HG02610 (cell line): ENCODE measurements around the gene LRRC7.
"Not testable (repeated sequence)": the region's sequence is repeated elsewhere in the genome, so short reads cannot be mapped to it uniquely, and the experiment has no call there.

Source experiments
- ATAC-seq: cut with Tn5 transposase; IDR thresholded peaks from one replicate; pipeline ENCODE4 v1.9.1; 2021; ENCODE audit warnings: mild to moderate bottlenecking, moderate library complexity; ENCODE audit not compliant: unreplicated experiment

The LRRC7 gene

GRCh38 chr1:70033266-70033873, 465.6 kb downstream of the LRRC7 start:
- no peak for ATAC-seq

GRCh38 chr1:70033936-70034335, 466.2 kb downstream of the LRRC7 start:
- ATAC-seq: no peak

GRCh38 chr1:70034403-70034802, 466.7 kb downstream of the LRRC7 start:
- no peak for ATAC-seq

GRCh38 chr1:70038025-70038424, 470.3 kb downstream of the LRRC7 start:
- no peak for ATAC-seq

DNA sequence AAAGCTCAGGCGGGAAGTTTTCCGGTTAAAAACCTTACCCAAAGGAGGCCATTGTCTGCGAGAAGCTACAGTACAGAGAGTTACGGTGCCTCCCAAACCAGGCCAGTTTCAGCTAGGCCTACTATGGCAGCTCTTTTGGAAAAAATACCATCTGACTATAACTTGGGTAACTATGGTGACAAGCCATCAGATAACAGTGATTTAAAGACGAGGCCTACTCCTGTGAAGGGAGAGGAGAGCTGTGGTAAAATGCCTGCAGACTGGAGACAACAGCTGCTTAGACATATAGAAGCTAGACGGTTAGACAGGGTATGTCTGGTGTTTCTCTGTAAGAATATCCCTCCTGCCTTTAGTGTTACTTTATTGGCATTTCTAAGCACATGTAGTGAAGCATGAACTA, 471.8 kb downstream of the LRRC7 start:
- no peak for ATAC-seq

GRCh38 chr1:70041317-70042045, 473.8 kb downstream of the LRRC7 start:
- ATAC-seq: no peak

DNA sequence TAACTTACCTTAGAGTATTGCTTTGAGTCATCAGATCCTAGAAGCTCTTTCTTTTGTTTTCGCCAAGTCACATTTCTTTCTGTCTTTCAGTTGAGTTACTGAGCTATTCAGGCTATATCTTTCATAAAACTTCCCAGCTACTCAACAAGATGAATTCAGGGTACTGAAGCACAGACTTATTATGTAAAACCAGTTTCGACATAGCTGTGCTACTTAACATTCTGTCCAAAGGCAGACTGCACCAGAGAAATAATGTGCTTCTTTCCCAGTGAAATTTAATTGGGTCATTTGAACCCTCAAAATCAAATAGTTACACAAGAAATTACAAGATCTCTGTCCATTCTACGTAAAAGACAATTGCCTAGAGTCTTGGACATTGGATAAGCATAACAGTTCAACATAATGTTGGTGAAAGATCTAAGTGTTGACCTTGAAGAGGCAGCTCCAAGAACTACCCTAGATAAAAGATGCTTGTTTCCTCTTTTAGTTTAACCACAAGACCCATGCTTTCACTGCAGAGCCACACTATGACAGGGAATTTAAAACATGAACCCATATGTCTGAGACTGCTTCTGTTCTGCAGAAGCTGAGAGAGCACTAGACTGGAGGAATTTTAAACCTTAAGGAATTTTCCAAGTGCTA, 474.5 kb downstream of the LRRC7 start:
- ATAC-seq: no peak

DNA sequence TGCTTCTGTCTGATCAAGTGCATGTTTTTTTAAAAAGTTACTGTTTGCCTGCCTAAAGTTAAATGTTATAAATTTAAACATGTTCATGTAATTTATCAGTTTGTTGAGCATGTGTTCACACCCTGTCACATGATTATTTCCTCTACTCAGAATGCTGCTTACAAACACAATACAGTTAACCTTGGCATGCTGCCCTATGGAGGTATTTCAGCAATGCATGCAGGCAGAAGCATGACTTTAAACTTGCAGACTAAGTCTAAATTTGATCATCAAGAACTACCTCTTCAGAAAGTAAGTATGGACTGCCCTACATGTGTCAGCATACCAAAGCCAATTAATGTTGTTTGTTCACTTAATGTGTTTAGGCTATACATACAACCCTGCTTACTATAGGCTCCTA, 476.1 kb downstream of the LRRC7 start:
- no peak for ATAC-seq

DNA sequence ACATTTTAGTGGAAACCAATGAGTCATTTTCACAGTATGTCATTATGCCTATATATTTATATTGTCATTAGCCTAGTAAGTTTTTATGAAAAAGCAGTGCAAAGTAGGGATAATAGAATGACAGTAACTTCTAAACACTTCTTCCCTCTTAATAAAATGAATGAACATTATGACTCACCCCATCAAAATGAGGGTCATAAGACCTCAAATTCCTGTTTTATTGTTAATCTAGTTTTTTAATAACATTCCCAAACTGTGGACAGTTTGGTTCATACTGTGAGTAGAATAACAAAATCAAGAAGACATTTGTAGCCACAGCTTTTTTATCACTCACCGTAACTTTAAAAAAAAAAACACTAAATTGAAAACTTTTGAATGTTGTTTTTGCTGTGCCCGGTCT, 477.1 kb downstream of the LRRC7 start:
- ATAC-seq: no peak

DNA sequence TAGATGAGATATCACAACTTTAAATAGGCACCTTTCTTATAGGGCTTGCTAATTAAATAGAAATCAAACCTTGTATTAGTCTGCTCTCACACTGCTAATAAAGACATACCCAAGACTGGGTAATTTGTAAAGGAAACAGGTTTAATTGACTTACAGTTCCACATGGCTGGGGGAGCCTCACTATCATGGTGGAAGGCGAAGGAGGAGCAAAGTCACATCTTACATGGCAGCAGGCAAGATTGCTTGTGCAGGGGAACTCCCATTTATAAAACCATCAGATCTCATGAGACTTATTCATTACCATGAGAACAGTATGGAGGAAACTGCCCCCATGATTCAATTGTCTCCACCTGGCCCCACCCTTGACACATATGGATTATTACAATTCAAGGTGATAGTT, 477.9 kb downstream of the LRRC7 start:
- ATAC-seq: not testable (repeated sequence)

GRCh38 chr1:70048336-70049094, 480.8 kb downstream of the LRRC7 start:
- ATAC-seq: no peak

DNA sequence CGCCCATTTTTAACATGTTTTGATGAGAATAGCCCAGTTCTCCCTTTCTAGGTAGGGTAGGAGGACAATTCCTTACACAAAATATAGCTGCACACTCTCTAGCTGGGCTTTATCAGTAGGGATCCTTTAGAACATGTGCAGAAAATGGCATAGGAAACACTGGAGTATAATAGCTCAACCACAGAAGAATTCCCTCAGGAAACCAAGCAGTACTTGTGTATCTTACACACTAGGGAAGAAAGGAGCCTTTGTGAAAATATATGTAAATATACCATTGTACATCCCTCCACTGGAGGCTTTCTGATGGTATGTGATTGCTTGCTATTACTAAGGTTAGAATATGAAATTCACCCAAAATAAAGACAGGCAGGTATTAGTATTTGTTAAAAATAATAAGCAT, 484.2 kb downstream of the LRRC7 start:
- no peak for ATAC-seq

DNA sequence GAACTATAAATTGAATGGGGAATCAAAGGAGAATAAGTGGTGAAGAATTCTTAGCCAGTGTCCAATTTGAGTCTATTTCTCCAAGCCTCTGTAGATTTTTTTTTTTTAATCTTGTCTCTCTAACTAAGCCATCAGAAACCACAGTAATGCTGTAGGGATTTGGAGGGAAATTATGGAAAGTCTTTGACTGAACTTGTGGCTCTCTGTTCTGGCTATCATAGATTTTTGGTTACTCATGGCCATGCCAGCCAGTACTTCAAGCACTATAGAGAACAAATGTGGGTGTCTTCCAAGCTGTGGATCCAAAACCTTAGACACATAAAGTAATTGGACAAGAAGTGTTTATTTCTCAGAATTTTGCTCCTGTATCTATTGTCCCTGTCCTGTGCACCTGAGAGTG, 489.8 kb downstream of the LRRC7 start:
- no peak for ATAC-seq

- no peak for ATAC-seq
These were observed 493.5 kb downstream of the LRRC7 start for GRCh38 chr1:70061231-70061630.

DNA sequence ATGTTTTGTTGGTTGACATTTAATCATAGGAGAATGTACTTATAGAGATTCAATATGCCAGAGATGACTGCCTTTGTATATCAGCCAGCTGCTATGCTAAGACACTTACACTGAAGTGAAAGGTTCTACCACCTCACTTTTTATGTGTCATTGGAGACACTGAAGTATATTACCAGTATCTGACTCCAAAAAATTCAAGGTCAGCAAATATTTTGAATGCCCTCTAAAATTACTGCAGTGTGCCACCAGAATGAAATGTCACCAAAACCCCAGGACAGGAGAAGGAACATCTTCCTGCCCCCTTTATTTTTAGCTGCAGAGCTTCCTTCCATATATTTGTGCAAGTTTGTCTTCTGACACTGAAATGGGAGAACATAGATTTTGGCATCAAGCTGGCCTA, 496.1 kb downstream of the LRRC7 start:
- ATAC-seq: no peak

DNA sequence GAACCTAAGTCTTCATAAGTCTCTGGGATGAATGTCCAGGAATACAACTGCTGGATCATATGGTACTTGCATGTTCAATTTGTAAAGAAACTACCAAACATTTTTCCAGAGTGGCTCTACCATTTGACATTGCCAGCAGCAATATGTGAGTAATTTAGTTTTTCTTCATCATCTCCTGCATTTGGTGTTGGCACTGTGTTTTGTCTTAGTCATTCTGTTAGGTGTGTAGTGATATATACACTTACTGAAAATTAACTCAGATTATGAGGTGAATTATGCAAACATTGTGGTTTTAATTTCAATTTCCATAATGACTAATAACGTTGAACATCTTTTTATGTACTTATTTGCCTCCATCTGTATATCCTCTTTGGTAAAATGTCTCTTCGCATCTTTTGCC, 499.0 kb downstream of the LRRC7 start:
- no peak for ATAC-seq

- no peak for ATAC-seq
These were observed 503.9 kb downstream of the LRRC7 start for GRCh38 chr1:70071601-70072000.

GRCh38 chr1:70072231-70072751, 504.6 kb downstream of the LRRC7 start:
- peak; percentile 58 for ATAC-seq

GRCh38 chr1:70075761-70076160, 508.0 kb downstream of the LRRC7 start:
- no peak for ATAC-seq

DNA sequence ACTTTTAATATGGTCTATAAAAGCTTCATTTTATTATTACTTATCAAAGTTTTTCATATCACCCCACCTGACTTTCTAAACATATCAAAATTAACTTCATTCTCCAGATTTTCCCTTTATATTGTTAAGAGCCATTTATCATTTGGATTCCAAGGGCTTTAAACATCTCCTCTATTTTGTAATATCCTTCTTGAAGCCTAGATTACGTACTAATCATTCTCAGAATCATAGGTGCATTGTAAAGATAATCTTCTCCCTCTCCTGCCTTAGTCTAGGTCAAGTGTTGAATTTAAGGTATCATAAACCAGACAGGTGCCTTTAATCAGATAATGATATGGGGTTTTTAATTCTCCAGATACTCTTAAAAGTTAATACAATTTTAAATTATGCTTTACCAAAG, 509.3 kb downstream of the LRRC7 start:
- ATAC-seq: no peak

GRCh38 chr1:70079546-70079945, 511.8 kb downstream of the LRRC7 start:
- no peak for ATAC-seq
